ENCODE data around the gene TPD52L1.

DNA sequence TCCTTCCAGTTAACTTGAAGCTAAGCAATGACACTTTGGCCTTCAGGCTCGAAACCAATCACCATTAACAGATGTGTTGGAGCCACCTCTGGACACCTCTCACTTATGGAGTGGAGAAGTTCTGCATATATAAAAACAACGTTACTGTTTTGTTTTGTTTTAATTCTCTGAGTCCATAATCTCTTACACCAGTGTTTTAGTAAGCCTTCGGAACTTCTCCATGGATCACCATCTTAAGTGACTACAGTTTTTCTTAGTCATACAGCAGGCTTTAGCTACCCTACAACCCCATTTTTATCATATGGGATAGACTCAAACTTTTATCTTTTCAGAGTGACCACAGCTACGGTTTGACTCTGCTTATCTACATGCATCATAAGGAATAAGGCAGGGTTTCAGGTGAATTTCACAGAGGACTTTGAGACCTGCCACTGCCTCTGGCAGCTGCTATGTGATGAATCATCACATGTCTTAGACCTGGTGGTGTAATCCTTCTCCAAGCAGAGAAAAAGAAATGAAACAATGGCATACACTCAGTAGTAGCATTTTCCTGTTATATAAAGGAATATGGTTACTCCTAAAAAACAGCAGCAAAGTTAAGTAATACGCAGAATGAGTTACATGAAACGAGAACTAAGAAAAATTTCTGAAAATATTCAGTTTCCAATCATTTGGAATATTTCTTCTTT lies 153.7 kb downstream of the TPD52L1 start:
- TF ChIP-seq, protein P1, sequence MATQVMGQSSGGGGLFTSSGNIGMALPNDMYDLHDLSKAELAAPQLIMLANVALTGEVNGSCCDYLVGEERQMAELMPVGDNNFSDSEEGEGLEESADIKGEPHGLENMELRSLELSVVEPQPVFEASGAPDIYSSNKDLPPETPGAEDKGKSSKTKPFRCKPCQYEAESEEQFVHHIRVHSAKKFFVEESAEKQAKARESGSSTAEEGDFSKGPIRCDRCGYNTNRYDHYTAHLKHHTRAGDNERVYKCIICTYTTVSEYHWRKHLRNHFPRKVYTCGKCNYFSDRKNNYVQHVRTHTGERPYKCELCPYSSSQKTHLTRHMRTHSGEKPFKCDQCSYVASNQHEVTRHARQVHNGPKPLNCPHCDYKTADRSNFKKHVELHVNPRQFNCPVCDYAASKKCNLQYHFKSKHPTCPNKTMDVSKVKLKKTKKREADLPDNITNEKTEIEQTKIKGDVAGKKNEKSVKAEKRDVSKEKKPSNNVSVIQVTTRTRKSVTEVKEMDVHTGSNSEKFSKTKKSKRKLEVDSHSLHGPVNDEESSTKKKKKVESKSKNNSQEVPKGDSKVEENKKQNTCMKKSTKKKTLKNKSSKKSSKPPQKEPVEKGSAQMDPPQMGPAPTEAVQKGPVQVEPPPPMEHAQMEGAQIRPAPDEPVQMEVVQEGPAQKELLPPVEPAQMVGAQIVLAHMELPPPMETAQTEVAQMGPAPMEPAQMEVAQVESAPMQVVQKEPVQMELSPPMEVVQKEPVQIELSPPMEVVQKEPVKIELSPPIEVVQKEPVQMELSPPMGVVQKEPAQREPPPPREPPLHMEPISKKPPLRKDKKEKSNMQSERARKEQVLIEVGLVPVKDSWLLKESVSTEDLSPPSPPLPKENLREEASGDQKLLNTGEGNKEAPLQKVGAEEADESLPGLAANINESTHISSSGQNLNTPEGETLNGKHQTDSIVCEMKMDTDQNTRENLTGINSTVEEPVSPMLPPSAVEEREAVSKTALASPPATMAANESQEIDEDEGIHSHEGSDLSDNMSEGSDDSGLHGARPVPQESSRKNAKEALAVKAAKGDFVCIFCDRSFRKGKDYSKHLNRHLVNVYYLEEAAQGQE (IDR thresholded peaks at IDR 0.05; ENCODE audit: insufficient read depth in 1 of 2, low read depth in 2 of 2, low read length in 2 of 2), result no peak
- no peak for TF ChIP-seq POLR2AphosphoS5 (IDR thresholded peaks at IDR 0.05; ENCODE audit: low read depth, low read length)
- no peak for TF ChIP-seq FOXP2 (optimal IDR thresholded peaks at IDR 0.05; ENCODE audit: borderline replicate concordance, extremely low read depth, extremely low read length, insufficient read depth)
